ENCODE data around the gene DNAJC18.
A peak's percentile ranks its signal among the peaks of the same experiment; 100 is the strongest.

The DNAJC18 gene

DNA sequence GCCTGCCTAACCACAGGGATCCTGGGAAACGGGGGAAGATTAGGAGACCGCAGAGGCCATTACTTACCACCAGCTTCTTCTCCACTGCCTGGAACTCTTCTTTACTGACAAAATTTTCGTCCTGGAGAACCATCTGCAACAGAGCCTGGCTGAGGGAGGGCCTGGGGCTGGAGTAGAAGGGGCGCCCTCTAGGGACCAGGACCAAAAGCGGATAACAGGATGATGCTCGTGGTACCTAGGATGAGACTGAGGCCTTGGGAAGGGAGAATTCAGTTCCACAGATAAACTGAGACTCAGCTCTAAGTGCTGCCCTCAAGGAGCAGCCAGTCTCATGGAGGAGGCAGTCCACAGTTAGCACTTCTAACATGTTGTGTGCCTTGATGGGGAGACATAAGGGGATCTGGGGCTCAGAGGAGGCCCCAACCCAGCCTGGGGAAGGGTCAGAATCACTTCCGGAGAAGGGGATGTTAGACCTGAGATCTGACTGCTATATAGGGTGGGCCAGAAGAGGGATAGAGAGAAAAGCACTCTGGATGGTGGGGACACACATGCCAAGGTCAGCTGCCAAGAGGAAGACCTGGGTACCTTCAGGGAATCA, 36.7 kb downstream of the DNAJC18 start:
- H2AFZ ChIP-seq (ENCODE audit: low read depth, low read length), result no peak overlapping the region
- H3K36me3 ChIP-seq (ENCODE audit: control insufficient read depth in 1 of 2, insufficient read depth in 2 of 2, low read depth in 1 of 2, low read length in 2 of 2), result peaks cover 7 to 18% of the 10 kb centered on the region in 2 experiments
- H3K9me3 ChIP-seq (ENCODE audit: control insufficient read depth, low read length), result no peaks in the 10 kb centered on the region
- peak overlapping the region; percentile 80 for H2BK15ac ChIP-seq (ENCODE audit: low read depth, poor library complexity, severe bottlenecking)
- no peak overlapping the region for H3K27ac ChIP-seq (ENCODE audit: low read length, poor library complexity, severe bottlenecking)
- H3K27me3 ChIP-seq (ENCODE audit: control insufficient read depth in 1 of 2, insufficient read depth in 1 of 2, low read length in 2 of 2), result no peaks in the 10 kb centered on the region
- H3K23ac ChIP-seq (ENCODE audit: low read length in 2 of 2), result no peak overlapping the region
- H2BK12ac ChIP-seq (ENCODE audit: low read length in 2 of 2), result no peak overlapping the region
- peaks cover 7% of the 10 kb centered on the region for H3K79me1 ChIP-seq (replicated peaks; ENCODE audit: low read length, poor library complexity, severe bottlenecking)
- H3K18ac ChIP-seq (ENCODE audit: low read depth in 1 of 2, low read length in 2 of 2), result no peak overlapping the region
- H2BK120ac ChIP-seq (ENCODE audit: low read depth, low read length), result no peak overlapping the region
- H3K4me3 ChIP-seq (ENCODE audit: insufficient read depth in 1 of 2, low read depth in 1 of 2, low read length in 2 of 2), result peak overlapping the region in 1 of 2 experiments; percentile 83
- H3K4me2 ChIP-seq (ENCODE audit: low read length, poor library complexity, severe bottlenecking), result no peak overlapping the region
- H4K8ac ChIP-seq (ENCODE audit: low read length), result no peak overlapping the region
- H3K14ac ChIP-seq (ENCODE audit: low read length in 2 of 2), result no peak overlapping the region
- peaks cover 7% of the 10 kb centered on the region for H3K4me1 ChIP-seq (ENCODE audit: control insufficient read depth, insufficient read depth, low read depth, low read length)
- no peak overlapping the region for H3K4ac ChIP-seq (ENCODE audit: low read depth in 1 of 2, low read length in 2 of 2)
- no peak overlapping the region for H4K91ac ChIP-seq (ENCODE audit: low read length)
- 75% methylated on average over 7 of the region's 7 CpGs for WGBS
- no peak overlapping the region for H2BK5ac ChIP-seq (ENCODE audit: low read depth, low read length, poor library complexity, severe bottlenecking)
- peak; percentile 26 for DNase-seq
- H3K9ac ChIP-seq (ENCODE audit: low read length), result peak overlapping the region; percentile 90
- H2AK5ac ChIP-seq (ENCODE audit: low read length, severe bottlenecking), result no peak overlapping the region

DNA sequence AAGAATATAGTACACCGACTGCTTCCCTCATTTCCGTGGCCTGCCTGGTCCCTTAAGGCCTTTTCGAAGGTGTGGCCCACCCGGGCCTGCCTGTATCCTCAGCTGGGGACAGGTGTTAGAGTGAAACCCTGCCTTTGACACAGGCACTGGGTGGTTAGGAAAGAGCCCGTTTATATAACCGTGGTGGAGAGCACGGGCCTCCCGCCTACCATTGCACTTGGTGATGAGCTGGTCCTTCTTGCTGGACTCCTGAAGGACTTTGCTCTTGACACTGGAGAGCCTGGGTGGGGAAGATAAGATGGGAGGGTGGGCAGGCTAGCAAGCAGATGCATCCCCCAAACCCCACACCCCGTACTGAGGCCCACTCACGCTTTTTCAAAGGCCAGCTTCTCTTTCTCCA, 37.8 kb downstream of the DNAJC18 start:
- H4K91ac ChIP-seq (ENCODE audit: low read length), result no peak overlapping the region
- H3K27ac ChIP-seq (ENCODE audit: low read length, poor library complexity, severe bottlenecking), result no peak overlapping the region
- no peak overlapping the region for H3K4me3 ChIP-seq (ENCODE audit: insufficient read depth in 1 of 2, low read depth in 1 of 2, low read length in 2 of 2)
- H3K4me1 ChIP-seq (ENCODE audit: control insufficient read depth, insufficient read depth, low read depth, low read length), result peaks cover 7% of the 10 kb centered on the region
- 96% methylated on average over 8 of the region's 10 CpGs for WGBS
- H2BK5ac ChIP-seq (ENCODE audit: low read depth, low read length, poor library complexity, severe bottlenecking), result no peak overlapping the region
- no peak overlapping the region for H3K23ac ChIP-seq (ENCODE audit: low read length in 2 of 2)
- no peak overlapping the region for H2BK120ac ChIP-seq (ENCODE audit: low read depth, low read length)
- no peak overlapping the region for H3K4ac ChIP-seq (ENCODE audit: low read depth in 1 of 2, low read length in 2 of 2)
- H4K8ac ChIP-seq (ENCODE audit: low read length), result no peak overlapping the region
- no peak overlapping the region for H2BK15ac ChIP-seq (ENCODE audit: low read depth, poor library complexity, severe bottlenecking)
- H2BK12ac ChIP-seq (ENCODE audit: low read length in 2 of 2), result no peak overlapping the region
- H3K14ac ChIP-seq (ENCODE audit: low read length in 2 of 2), result no peak overlapping the region
- no peak for DNase-seq
- no peak overlapping the region for H2AFZ ChIP-seq (ENCODE audit: low read depth, low read length)
- H2AK5ac ChIP-seq (ENCODE audit: low read length, severe bottlenecking), result no peak overlapping the region
- H3K36me3 ChIP-seq (ENCODE audit: control insufficient read depth in 1 of 2, insufficient read depth in 2 of 2, low read depth in 1 of 2, low read length in 2 of 2), result peaks cover 7 to 20% of the 10 kb centered on the region in 2 experiments
- H3K9ac ChIP-seq (ENCODE audit: low read length), result no peak overlapping the region
- no peaks in the 10 kb centered on the region for H3K9me3 ChIP-seq (ENCODE audit: control insufficient read depth, low read length)
- no peaks in the 10 kb centered on the region for H3K27me3 ChIP-seq (ENCODE audit: control insufficient read depth in 1 of 2, insufficient read depth in 1 of 2, low read length in 2 of 2)
- H3K79me1 ChIP-seq (replicated peaks; ENCODE audit: low read length, poor library complexity, severe bottlenecking), result peaks cover 7% of the 10 kb centered on the region
- no peak overlapping the region for H3K18ac ChIP-seq (ENCODE audit: low read depth in 1 of 2, low read length in 2 of 2)
- no peak overlapping the region for H3K4me2 ChIP-seq (ENCODE audit: low read length, poor library complexity, severe bottlenecking)

DNA sequence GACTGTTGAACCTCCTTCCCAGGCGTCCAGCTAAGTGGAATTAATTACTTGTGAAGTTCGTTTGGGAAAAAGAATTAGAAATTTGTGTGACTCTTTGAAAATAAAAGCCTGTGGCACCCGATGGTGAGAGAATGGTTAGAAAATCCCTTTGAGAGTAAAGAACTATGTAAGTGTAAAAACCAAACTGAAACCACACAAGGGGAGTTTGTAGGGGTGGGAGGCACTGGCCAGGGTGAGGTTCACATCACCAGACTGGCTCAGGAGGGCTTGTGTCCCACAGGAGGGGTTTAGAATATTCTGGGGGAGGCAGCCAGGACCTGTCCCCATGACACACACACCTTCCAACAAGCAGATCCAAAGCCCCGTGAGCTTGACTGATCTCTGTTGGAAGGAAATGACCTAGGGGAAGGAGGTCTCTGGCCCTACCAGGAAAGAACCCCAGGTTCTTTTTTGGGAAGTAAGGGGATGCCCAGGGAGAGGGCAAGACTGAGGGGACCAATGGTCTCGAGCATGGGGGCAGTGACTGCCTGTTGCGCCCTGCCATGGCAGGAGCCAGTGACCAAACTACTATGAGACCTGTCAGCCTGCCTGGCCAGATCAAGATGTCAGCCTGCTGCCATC, 39.7 kb downstream of the DNAJC18 start:
- 94% methylated on average over 6 of the region's 6 CpGs for WGBS
- Histone ChIP-seq H4K8ac (ENCODE audit: low read length) (no peak overlapping the region), H3K23ac (ENCODE audit: low read length in 2 of 2) (no peak overlapping the region), H3K4me1 (ENCODE audit: control insufficient read depth, insufficient read depth, low read depth, low read length) (peaks cover 15% of the 10 kb centered on the region), H3K9ac (ENCODE audit: low read length) (no peak overlapping the region), H3K4ac (ENCODE audit: low read depth in 1 of 2, low read length in 2 of 2) (no peak overlapping the region), H2BK15ac (ENCODE audit: low read depth, poor library complexity, severe bottlenecking) (no peak overlapping the region), H2BK120ac (ENCODE audit: low read depth, low read length) (no peak overlapping the region), H3K4me2 (ENCODE audit: low read length, poor library complexity, severe bottlenecking) (no peak overlapping the region), H3K27ac (ENCODE audit: low read length, poor library complexity, severe bottlenecking) (no peak overlapping the region), H3K27me3 (ENCODE audit: control insufficient read depth in 1 of 2, insufficient read depth in 1 of 2, low read length in 2 of 2) (peaks cover 7 to 10% of the 10 kb centered on the region in 2 experiments), H2BK5ac (ENCODE audit: low read depth, low read length, poor library complexity, severe bottlenecking) (no peak overlapping the region), H3K14ac (ENCODE audit: low read length in 2 of 2) (no peak overlapping the region), H3K4me3 (ENCODE audit: insufficient read depth in 1 of 2, low read depth in 1 of 2, low read length in 2 of 2) (no peak overlapping the region), H3K18ac (ENCODE audit: low read depth in 1 of 2, low read length in 2 of 2) (no peak overlapping the region), H2AK5ac (ENCODE audit: low read length, severe bottlenecking) (no peak overlapping the region), H3K36me3 (ENCODE audit: control insufficient read depth in 1 of 2, insufficient read depth in 2 of 2, low read depth in 1 of 2, low read length in 2 of 2) (peaks cover 7 to 20% of the 10 kb centered on the region in 2 experiments), H2AFZ (ENCODE audit: low read depth, low read length) (no peak overlapping the region), H3K9me3 (ENCODE audit: control insufficient read depth, low read length) (no peaks in the 10 kb centered on the region), H4K91ac (ENCODE audit: low read length) (peak overlapping the region; percentile 31), H2BK12ac (ENCODE audit: low read length in 2 of 2) (no peak overlapping the region), H3K79me1 (replicated peaks; ENCODE audit: low read length, poor library complexity, severe bottlenecking) (peaks cover 7% of the 10 kb centered on the region)
- DNase-seq, result no peak

DNA sequence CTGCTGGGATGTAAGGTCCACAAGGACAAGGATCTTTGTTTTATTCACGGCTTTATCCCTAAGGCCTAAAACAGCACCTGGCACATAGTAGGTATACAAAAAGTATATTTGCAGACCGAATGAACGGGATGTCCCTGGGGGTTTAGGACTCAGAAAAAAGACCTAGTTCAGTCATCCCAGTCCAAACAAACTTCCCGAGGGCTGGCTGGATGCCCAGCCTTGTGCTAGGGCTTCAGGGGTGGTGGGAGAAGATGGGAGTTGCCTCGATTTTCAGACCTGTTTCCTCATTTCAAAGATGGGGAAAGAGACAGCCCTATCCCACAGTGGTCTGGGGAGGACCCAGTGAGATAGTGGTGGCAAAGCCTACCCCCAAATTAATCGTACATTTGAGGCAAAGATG, 41.4 kb downstream of the DNAJC18 start:
- Histone ChIP-seq H2BK5ac (ENCODE audit: low read depth, low read length, poor library complexity, severe bottlenecking) (no peak overlapping the region), H3K14ac (ENCODE audit: low read length in 2 of 2) (no peak overlapping the region), H2BK15ac (ENCODE audit: low read depth, poor library complexity, severe bottlenecking) (no peak overlapping the region), H4K8ac (ENCODE audit: low read length) (no peak overlapping the region), H2BK12ac (ENCODE audit: low read length in 2 of 2) (no peak overlapping the region), H3K27me3 (ENCODE audit: control insufficient read depth in 1 of 2, insufficient read depth in 1 of 2, low read length in 2 of 2) (peaks cover 18 to 26% of the 10 kb centered on the region in 2 experiments), H2BK120ac (ENCODE audit: low read depth, low read length) (no peak overlapping the region), H3K23ac (ENCODE audit: low read length in 2 of 2) (no peak overlapping the region), H3K18ac (ENCODE audit: low read depth in 1 of 2, low read length in 2 of 2) (no peak overlapping the region), H3K4me1 (ENCODE audit: control insufficient read depth, insufficient read depth, low read depth, low read length) (peaks cover 23% of the 10 kb centered on the region), H3K4me2 (ENCODE audit: low read length, poor library complexity, severe bottlenecking) (no peak overlapping the region), H3K4me3 (ENCODE audit: insufficient read depth in 1 of 2, low read depth in 1 of 2, low read length in 2 of 2) (no peak overlapping the region), H3K36me3 (ENCODE audit: control insufficient read depth in 1 of 2, insufficient read depth in 2 of 2, low read depth in 1 of 2, low read length in 2 of 2) (peaks cover 7 to 20% of the 10 kb centered on the region in 2 experiments), H2AK5ac (ENCODE audit: low read length, severe bottlenecking) (no peak overlapping the region), H3K27ac (ENCODE audit: low read length, poor library complexity, severe bottlenecking) (no peak overlapping the region), H2AFZ (ENCODE audit: low read depth, low read length) (no peak overlapping the region), H3K9me3 (ENCODE audit: control insufficient read depth, low read length) (no peaks in the 10 kb centered on the region), H3K9ac (ENCODE audit: low read length) (no peak overlapping the region), H4K91ac (ENCODE audit: low read length) (no peak overlapping the region), H3K79me1 (replicated peaks; ENCODE audit: low read length, poor library complexity, severe bottlenecking) (peaks cover 6% of the 10 kb centered on the region), H3K4ac (ENCODE audit: low read depth in 1 of 2, low read length in 2 of 2) (no peak overlapping the region)
- WGBS, result 77% methylated on average over 6 of the region's 6 CpGs
- no peak for DNase-seq
